LHCN-M2 (cell line): ENCODE data around the gene PPP1R27. TPM values are rescaled to one million over a fixed set of nuclear protein-coding genes. Genes with fewer than 3 reads are reported as not detected.

Source experiments
- DNase-seq: peaks from one replicate; pipeline ENCODE4 v3.0.0-alpha.2; 2012; ENCODE audit warnings: low read depth
- total RNA-seq: library from RNA; depleted of rRNA; stranded (reverse); fragments of >200 nt; gene quantifications from 2 replicates; pipeline ENCODE4 v1.2.3, GENCODE V29; 2014

Gene PPP1R27
- total RNA-seq, 1 experiment from 2014 or later = not detected

DNA sequence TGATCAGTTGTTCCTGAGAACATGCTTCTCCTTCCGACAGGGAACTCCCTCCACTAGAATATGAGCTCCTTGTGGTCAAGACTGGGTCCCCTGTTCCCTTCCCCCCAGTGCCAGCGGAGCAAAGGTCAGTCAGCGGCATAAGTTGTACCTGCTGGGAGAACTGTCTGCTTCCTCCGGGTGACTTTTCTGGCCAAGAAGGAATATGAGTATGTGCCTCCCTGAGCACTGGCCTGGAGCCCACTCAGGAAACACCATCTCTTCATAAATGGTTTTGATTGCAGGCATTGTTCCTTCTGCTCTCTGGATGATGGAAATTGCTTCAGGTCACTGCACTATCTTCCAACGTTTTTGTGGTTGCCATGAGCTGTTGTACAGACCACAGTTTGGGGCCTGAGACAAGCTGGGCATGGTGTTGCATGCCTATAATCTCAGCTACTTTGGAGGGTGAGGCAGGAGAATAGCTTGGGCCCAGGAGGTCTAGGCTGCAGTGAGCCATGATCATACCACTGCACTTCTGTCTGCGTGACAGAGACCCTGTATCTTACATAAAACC lies 28.3 kb upstream of the PPP1R27 start:
- no peak for DNase-seq

DNA sequence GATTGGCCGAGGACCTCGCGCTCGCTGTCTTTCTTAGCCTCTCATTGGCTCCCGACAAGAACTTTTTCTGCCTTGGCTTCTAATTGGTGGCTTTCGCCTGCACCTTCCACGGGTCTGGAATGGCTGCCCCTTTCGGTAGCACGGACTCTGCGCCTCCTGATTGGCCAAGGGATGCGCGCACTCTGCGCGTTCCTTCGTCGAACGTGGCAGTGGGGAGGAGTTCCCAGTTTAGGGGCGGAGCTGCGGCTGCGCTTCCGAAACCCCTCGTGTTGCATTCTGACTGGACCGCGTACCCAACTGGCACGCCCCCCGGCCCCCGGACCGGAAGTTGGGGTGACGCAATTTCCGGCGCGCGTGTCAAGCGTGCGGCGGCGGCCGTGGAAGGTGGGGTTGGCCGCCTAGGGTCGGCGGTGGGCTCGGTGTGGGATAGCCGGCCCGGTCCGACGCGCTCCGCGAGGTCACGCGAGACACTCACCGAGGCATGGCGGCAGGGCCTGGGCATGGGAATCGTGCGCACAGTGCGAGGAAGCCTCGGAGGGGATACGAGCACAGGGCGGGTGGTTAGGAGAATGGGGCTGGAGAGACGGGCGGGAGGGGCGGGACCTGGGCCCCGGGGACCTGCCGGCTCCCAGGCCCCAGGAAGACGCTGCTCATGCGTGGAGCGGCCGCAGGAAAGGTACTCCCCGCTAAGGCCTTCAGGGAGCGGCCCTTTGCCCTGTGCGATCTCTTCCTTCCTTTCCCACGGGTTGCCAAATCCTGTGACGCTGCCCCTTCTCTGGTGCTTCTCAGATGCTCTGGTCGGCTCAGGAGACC lies 26.1 kb upstream of the PPP1R27 start:
- DNase-seq = peak; percentile 100

DNA sequence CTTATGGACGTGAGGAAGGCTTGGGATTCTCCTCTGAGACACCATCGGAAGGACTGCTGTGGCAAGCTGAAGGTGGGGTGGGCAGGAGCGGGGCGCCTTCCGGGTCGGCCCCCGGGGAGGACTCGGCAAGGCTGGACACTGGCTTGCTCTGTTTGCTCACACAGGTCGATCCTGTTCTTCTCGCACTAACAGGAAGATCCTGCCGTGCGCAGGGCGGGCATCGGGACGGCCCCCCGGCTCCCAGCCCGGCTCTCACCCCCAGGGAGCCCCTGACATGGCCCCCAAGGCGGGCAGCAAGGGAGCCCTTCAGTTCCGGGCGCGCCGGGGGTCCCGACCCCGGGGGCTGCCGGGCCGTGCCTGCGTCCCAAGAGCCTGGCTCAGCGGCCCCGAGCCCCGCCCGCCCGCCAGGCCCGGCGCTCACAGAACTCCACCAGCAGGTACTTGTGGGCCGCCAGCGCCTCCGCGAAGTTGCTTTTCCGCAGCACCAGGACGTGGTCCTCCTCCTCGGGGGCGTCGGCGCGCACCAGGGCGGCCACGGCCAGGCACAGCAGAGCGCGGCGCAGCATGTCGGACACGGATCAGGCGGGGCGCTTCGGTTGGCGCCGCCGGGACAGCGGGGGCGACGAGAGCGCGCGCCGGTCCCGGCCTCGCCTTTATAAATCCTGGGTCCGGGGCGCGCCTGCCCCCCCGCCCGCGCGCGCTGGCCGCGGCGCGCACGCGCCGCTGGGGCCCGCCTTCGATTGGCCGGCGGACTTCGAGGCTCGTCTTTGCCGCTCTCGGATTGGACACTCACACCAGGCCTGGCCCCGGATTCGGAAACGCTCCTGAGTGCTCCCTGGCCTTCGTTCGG lies 25.3 kb upstream of the PPP1R27 start, which contains the start of gene P4HB:
Gene P4HB (minus strand): TSS at position 630 of the 850 bp plus-strand sequence. CDS start 64 bp downstream, at position 566.
- no peak for DNase-seq

DNA sequence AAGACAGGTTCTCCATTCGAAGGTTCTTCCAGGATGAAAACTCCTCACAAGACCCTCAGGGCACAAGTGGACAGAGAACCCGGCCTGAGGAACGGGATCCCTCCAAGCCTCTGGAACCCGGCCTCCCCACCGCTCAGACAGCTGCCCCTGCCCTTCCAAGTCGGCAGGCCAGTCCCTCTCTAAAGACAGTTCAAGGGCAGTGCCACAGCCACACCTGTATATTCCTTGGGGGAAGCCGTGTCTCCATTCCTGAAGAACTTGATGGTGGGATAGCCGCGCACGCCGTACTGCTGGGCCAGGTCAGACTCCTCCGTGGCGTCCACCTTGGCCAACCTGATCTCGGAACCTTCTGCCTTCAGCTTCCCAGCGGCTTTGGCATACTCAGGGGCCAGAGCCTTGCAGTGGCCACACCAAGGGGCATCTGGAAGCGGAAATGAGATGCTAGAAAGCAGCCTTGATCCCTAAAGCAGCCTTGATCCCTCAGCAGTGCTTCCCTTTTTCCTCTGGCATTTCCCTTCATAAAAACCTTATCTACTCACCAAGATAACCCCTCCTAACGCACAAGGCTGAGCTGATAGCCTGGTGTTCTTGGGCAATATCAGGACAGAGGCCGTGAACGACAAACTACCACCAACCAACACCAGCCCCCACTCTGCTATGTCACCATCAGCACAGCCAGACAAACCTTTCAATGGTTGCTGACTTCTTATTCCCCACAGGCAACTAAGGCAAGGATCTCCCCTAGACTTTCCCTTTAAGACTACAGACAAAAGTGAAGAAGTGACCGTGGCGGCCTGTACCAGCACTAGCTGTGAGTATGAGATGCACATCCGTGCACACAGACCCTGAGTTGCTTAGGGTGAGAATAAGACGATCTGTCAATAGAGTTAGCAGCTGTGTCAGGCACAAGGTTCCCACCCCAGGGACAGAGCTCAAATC lies 24.4 kb upstream of the PPP1R27 start:
- peak; percentile 33 for DNase-seq

DNA sequence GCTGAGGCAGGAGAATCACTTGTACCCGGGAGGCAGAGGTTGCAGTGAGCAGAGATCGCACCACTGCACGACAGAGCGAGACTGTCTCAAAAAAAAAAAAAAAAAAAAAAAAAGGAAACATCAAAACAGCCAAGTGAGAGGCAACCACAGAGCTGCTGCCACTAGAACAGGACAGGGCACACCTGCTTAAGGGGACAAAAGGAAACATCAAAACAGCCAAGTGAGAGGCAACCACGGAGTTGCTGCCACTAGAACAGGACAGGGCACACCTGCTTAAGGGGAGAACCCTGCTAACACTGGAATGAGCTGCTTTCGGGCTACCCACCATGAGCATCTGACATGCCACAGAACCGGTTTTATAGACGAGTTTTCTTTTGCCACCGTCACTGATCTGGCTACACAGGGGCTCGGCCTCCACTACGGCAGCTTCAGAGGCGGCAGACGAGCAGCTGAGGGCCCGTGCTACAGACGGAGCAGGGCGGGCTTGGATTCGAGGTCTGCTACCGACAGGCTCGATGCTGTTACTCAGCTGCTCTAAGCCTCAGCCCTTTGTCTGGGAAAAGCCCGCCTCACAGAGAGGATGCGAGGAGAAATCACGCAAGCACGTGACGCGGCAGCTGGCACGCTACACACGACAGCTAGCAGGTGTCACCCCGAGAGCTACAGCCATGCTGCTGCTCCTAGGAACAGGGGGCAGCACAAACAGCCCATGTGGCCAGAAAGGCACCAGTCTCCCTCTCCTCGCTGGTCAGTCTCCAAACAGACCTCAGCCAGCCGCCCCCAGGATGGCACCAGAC lies 23.5 kb upstream of the PPP1R27 start:
- DNase-seq = peak; percentile 72

DNA sequence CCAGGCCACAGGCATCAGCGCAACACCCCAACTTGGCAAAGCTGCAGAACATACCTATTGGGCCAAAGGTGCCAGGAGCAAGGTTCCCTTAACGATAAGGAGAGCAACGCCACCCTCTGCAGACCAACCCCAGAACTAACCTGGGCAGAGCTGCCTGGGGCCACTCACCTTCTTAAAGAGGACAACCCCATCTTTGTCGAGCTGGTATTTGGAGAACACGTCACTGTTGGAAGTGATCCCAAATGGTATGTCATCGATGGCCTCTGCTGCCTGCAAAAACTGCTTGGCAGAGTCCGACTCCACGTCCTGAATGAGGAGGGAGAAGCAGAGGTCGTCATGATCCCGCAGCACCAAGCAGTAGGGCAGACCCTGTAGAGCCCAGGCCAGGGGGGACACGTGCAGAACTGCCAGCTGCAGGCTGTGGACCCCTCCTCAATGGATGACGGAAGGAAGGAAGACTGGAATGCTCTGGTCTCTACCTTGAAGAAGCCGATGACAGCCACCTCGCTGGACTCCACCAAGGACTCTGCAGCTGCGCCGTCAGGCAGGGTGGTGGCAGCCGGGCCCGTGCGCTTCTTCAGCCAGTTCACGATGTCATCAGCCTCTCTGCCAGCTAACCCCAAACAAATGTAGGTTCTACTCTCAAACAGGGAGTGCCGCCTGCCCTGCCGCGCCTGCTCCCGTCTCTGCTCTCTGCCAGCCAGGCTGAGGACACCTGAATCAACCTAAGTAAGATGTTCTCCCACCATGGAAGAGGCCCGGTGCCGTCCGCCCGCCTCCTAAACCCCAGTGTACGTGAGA lies 20.3 kb upstream of the PPP1R27 start:
- DNase-seq = no peak

DNA sequence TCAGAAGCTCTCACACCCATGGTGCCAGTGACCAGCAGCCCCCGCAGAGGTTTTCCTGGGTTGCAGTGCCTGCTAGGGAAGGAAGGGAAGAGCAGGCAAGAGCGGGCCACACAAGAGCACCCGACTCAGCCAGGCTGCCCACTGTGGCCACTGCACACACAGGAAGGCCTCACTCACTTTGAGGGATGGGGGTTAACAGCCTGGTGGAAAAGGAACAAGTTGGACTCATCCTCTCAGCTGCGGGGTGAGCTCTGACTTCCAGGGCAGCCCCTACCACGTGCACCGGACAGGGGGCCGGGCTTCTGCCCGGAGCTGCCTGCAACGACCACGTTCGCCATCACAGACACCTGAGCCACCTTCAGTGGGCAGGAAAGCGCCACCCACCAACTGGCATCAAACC lies 17.4 kb upstream of the PPP1R27 start:
- DNase-seq = no peak

DNA sequence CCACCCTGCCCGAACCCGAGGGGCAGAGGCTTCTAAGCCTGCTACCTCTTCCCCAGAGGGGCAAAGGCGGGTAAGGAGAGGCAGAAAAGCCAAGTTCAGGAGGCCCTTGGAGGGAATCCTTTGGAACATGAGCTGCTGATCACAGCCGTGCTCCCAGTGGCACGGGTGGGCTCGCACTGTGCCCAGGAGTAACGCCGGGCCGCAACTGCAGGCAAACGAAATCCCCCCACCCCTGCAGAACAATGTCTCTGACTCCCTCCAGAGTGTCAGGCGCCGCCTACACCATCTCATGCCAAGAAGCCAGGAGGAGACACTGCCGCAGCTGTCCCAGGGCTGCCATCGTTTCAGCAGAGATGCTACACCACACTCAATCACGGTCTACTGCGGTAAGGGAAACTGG lies 16.6 kb upstream of the PPP1R27 start:
- no peak for DNase-seq

DNA sequence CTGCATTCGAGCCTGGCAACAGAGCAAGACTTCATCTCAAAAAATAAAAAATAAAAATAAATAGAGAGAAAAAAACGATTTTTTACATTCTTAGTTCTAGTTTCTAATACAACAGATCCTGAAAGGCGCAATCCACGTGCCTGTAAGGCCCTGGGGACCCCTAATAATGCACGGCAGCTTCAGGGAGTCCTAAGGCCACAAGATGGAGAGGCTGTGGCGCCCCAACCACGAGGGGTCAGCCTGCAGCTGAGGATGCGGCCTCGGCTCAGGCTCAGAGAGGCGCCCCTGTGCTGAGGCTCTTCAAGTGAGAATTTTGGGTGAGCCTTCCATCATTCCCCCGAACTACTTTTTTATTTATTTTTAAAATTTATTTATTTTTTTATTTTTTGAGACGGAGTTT lies 14.6 kb upstream of the PPP1R27 start:
- DNase-seq = no peak

DNA sequence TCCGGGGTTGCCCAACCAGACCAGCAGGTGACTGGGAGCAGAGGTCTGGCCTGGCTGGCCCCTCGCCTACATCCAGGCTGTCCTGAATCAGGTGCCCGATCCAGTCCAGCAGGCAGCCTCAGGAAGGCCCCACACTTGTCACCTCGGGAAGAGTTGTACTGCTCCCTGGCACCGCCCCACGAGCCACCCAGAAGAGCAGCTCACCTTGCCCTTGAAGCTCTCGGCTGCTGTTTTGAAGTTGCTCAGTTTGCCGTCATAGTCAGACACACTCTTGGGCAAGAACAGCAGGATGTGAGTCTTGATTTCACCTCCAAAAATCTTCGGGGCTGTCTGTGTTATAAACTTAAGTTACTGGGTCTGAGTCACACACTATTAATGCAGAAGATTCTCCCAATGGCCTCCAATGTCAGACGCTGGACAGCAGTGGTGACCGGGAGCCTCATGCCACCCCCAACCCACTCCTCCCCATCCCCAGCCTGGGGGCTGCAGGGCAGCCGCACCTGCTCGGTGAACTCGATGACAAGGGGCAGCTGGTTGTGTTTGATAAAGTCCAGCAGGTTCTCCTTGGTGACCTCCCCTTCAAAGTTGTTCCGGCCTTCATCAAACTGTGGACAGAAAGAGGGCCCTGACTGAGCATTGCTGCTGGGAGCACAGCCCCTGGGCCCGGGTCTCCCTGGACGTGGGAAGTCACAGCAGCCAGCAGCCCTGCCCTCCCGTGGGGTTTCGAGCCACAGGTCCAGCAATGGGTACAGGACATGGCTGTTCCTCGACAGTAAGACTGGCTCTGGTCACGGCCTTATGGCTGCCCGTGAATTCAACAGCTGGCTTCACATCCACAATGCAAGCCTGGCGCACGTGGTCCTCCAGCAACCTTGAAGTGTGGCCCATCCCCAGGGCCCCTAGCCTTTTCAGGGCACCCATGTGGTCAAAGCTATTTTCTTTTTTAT lies 12.2 kb upstream of the PPP1R27 start:
- DNase-seq = no peak

DNA sequence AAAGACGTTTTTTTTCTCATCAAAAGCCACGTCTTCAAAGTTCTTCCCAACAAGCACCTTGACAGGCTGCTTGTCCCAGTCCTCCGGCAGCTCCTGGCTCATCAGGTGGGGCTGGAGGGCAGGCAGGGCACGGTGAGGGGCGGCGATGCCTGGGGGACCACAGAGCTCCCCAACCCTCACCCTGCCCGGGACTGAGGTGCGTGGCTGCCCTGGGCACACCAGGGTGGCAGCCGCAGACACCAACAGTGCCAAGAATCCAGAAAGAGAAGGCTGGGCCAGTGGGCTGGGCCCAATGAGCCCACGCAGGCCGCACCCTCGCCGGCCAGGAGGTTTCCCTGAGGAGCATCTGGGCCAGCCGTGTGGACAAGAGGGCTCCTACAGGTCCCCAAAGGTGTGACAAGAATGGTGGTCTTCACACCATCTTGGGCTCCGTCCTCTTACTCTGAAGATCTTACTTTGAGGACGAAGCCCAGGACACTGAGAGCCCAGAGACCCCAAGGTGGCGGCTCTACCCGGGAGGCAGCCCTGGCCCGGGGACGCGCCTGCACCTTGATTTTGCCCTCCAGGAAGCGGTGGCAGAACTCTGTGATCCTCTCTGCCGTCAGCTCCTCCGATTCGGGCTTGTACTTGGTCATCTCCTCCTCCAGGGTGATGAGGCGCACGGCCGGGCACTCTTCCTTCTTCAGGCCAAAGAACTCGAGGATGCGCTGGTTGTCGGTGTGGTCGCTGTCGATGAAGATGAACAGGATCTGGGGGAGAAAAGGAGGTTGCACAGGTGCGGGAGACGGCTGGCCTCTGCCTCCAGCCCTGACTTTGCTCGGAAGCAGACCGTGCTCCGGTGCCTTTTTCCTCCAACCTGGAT lies 11.3 kb upstream of the PPP1R27 start:
- no peak for DNase-seq

DNA sequence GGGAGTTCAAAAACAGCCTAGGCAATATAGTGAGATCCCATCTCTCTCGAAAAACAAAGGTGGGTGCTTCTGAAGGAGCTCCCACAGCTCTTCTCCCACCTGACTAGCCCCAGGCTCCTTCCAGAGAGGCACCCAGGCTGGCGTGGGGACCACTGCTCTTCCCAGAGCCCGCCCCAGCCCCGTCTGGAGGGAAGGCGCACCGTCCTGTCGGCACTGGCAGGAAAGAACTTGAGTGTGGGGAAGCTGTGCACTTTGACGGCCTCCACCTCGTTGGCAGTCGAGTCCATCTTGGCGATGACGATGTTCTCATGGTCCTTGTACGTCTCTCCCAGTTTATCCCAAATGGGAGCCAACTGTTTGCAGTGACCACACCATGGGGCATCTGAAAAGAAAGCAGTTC lies 10.5 kb upstream of the PPP1R27 start:
- DNase-seq = no peak

DNA sequence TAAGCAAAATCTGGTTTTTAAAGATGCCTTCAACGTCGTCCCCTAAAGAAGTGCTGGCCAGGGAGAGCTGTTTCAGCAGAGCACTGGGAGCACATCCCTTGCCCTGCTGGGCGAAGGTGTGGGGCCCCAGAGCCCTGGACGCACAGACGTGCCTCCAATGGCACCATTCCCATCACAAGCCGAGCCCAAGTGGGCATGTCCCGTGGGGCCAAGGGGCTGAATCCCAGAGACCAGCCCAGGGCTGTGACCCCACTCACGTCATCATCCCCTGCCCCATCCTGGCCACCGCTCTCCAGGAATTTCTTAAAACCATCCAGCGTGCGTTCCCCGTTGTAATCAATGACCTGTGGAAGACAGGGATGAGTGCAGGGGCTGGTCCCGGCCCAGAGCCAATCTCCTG lies 10.0 kb upstream of the PPP1R27 start:
- DNase-seq = no peak

DNA sequence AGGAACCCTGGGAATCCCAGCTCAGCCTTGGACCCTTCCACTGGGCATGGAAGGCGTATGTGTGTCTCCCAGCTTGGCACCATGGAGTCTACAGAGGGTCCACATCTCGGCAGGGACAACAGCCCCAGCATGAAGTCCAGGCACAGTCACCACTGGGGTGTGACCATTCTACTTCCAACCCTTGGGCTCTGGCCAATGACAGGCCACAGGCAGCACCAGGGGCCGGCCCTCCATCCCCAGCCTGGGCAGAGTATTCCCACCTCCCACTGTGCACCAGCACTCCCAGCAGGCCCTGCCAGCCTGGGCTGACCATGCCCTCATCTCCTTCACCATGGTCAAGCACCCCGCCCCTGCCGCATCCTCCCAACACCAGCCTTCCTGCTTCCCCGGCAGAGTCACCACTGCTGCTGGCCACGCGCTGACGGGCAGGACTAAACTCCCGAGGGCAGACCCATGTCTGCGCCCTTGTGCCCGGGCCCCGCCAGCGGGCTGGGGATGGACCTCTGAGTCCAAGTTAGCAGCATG lies 9.5 kb upstream of the PPP1R27 start:
- no peak for DNase-seq

DNA sequence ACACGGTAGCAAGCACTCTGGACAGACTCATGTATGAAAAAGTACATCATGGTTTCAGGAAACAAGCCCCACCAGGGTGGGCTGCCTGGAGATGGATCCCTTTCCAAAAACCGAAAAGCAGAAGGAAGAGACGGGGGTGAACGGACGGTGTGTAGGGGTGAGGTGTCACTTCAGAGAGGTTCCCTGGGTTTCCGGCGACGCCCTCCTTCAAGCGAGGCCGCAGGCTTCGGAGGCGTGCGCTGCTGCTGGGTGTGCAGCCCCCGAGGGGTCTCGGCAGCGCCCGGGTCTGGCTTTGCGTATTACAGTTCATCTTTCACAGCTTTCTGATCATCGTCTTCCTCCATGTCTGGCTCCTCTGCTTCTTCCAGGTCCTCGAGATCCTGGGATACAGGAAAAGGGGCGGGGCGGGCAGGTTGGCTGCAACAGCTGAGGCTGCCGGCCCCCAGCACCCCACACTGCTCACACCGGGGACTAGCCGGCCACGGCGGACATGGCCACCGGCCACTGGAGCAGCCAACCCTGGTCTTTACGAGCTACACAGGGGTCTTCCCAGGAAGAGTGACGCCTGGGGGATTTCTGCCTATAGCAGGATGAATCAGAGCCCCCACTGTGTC lies 9.0 kb upstream of the PPP1R27 start:
- no peak for DNase-seq

DNA sequence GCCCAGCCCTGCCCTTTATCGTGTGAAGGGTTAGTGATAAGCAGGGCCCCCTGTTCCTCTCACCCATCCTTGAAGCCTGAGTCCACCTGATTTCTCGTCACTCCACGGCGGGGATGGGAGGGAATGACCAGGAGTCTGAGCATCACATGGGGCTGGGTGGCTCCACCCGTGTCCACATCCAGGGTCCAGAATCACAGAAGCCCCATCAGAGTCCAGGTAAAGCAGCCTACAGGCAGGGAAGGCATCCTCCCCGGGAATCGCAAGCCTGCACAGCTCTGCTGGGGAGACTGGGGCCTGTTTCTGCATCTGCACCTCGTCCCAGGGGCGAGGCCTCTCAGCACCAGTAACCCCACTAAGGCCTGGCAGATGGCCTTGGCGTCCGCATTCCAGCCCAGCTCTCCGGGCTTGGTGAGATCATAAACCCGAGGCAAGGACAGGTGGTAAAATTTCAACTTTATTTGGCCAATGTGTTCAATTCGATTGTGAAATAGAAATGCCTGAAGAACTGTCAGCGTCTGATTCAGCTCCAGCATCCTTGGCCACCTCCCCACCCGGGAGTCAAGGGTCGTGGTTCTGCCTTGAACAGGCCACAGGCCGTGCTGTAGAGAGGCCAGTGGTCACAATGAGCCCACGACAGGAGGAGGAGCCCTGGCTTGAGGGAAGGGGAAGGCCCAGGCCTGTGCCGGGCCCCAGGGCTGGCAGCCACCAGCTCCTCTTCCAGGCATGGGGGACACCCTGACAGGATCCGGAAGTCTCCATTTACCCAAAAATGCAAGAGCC lies 8.1 kb upstream of the PPP1R27 start:
- peak; percentile 79 for DNase-seq
